Right forelimb (tissue), 1 donor: ENCODE measurements around the gene PRDX4.
A peak's percentile ranks its signal among the peaks of the same experiment; 100 is the strongest.
"Not testable (repeated sequence)": the region's sequence is repeated elsewhere in the genome, so short reads cannot be mapped to it uniquely, and the experiment has no call there.

Source experiments
- DNase-seq: peaks from one replicate; pipeline ENCODE4 v3.0.0-alpha.2; 2018

Gene PRDX4

DNA sequence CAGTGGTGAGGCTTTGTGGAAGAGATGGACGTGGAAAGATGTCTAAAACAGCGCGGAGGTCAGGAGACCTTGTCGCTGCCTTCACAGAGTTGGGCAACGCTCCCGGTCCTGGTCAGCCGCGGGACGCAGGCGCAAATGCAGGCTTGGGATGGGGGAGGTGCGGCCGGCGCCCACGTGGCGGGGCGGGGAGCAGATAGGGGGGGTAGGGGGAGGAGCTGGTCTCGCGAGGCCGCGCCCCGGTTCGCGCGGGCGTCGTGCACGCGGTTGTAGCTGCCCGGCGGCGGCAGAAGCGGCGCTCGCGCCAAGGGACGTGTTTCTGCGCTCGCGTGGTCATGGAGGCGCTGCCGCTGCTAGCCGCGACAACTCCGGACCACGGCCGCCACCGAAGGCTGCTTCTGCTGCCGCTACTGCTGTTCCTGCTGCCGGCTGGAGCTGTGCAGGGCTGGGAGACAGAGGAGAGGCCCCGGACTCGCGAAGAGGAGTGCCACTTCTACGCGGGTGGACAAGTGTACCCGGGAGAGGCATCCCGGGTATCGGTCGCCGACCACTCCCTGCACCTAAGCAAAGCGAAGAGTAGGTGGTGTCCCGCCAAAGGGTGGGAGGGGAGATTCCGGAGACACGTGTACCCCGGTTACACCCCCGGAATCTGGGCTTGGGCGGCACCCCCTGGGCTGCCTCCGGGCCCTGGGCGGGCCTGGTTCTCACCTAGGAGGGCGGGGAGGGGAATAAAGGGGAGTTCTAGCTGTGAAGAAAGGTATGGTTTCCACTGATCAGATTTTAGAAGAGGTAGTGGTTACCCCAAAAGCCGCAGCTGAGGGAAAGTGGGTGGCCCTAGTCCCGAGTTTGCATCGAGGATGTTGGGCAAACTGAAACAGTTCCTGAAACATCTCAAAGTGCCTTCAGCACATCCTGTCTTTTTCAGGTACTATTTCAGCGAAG, at the start of gene PRDX4:
TSS of gene PRDX4 (plus strand) at position 255 of the 939 bp plus-strand sequence. CDS start at position 333, 78 bp downstream.
- peak; percentile 92 for DNase-seq

DNA sequence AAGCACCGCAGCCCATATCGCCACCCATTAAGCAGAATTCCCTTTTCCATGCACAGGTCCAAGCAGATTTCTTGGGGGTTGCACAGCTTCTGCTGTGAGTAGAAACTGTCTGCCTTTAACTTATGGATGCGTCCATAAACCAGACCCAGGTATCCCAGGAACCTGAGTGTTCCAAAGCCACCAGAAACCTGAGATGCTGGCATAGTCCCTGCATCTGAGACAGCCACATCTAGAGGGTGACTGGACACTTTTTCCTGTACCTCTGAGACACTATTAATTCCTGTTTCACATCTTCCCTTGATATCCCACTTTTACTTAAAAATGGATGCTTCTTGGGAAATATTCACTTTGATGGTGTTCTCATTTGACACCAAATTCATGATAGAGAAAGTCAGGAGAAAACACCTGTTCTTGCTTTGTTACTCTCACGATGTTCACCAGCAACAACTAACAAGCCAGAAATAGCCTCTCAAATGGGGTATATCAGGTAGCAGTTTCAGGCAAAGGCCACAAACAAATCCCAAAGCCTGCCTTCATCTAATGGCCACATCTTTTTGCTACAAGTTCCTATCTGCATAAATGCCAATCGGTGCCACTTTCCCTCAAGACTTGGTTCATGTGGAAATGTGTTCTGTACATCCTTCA, 45.5 kb upstream of the PRDX4 start:
- no peak for DNase-seq

DNA sequence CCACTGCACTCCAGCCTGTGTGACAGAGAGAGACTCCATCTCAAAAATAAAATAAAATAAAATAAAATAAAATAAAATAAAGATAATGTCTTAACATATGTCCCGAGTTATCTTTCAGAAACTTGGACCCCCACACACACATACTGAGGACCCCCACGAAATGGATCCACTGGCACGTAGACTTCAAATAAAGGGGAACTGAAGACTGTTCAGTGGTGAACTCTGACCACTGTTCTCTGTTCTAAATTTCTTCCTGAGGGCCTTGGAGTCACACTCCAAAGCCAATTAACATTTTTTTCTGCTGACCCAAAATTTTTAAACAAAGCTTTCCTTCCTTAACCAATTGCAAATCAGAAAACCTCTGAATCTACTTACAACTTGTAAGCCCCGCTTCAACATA, 43.5 kb upstream of the PRDX4 start:
- DNase-seq: no peak

DNA sequence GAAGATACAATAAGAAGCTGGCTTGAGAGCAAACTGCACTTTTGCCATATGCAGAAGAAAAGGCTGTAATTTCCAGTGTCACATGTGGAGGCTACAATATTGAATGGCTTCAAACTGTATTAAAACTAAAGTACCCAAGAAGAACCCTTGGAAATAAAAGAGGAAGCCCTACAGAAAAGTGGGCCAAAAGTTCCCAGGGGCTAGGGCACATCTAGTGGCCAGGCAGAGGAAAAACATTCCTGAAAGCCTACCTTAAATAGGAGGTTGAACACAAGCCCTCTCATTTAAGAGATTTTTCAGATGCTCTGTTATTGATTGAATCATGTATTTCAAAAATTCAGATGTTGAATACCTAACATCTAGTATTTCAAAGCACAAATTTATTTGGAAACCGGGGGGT, 40.6 kb upstream of the PRDX4 start:
- DNase-seq: no peak

DNA sequence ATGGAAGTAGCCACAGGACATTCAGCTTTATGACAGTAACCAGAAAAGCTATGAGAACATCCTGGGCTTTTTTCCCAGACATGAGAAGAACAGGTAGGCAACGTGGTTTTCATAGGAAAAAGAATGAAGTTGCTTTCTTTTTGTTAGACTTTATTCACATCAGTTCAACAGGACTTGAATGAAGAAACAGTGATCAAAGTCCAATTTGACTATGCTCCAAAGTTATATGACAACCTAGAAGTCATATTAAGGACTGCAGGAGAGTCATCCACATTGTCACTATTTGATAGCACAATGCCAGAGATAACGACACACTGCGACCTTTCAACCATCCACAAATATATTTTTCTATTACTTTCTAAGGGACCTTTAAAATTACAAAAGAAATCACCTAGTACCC, 39.2 kb upstream of the PRDX4 start:
- DNase-seq: no peak

DNA sequence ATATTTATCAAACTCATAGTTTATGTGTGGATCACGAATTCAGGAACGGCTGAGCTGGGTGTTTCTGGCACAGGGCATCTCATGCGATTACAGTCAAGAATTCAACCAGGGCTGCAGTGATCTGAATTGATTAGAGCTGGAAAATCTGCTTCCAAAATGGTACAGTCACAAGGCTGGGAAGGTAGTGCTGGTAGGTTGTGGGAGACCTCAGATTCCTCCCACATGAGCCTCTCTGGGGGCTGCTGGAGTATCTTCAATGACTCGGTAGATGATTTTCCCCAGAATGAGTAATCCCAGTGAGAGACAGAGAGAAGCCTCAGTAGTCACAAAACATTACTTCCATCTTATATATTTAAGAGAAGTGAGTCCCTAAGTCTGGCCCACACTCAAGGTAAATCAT, 36.2 kb upstream of the PRDX4 start:
- DNase-seq: no peak

DNA sequence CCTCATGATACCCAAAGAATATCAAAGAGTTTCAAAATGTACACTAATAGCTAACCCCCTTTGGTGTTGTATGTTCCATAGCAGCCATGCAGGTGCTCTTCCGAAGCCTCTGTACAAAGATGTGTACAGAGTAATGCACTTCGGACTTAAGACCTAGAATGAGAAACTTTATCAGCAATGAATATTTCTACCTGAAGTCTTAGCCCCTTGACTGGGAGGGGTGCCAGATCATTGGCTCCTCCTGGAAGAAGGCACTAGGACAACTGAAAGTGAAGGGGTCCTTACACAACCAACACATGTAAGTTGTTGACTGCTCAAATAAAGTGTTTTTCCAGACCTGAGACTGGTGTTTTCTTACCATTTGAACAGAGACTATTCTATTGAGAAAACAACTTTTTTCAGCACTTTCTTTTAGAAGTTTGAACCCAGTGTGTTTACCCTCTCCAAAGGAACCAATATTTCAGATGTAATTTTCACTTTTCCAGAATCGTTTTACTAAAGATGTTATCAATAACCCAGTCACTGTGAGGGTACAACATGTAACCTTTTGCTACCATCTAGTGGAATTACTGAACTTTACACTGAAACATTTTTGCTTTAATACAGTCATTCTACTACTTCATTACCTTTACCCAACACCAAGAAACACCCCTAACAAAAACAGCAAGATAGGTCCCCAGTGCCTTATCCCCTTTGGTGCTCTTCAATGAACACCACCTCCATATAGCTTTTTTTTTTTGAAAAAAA, 33.3 kb upstream of the PRDX4 start:
- no peak for DNase-seq

DNA sequence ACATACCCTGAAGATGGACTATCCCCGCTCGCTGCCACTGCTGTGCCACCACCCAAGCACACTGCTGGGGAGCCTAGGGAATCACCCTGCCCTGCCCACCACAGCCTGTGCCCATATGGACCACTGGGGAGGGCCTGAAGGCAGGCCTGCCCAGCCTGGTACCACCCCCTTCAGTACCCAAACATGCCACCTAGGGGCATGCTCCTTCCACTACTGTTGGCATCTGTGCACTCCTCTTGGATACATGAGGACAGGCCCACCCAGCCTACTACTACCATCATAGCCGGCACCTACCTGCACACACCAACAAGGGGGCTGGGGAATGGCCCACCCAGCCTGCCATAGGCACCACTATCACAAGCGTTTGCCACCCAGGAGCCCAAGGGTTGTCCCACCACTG, 30.1 kb upstream of the PRDX4 start:
- no peak for DNase-seq

DNA sequence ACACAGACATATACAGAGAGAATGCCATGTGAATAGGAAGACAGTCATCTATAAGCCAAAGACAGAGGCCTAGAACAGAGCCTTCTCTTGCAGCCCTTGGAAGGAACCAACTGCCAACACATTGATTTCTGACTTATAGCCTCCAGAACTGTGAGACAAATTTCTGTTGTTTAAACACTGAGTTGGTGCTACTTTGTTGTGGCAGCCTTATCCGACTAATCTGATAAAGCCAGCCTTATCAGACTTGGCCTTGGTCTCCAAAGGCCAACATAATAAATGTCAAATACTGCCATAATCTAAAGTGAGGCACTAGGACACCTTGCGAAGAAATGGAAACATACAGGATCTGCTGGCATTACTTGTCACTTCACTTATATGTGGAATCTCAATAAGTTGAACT, 24.3 kb upstream of the PRDX4 start:
- DNase-seq: no peak

DNA sequence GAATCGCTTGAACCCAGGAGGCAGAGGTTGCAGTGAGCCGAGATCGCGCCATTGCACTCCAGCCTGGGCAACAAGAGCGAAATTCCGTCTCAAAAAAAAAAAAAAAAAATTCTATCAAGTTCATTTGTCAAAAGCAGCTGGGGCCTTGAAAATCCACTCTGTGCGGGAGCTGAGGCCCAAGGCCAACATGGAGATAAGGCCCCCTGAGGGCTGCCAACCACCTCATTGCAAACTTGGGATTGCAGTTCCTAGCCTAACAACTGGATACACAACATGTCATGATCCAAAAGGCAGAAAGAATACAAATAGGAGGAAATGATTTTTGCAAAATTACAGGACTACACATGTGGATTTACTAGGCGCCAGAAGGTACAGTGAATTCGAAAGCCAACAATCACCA, 22.5 kb upstream of the PRDX4 start:
- DNase-seq: no peak

DNA sequence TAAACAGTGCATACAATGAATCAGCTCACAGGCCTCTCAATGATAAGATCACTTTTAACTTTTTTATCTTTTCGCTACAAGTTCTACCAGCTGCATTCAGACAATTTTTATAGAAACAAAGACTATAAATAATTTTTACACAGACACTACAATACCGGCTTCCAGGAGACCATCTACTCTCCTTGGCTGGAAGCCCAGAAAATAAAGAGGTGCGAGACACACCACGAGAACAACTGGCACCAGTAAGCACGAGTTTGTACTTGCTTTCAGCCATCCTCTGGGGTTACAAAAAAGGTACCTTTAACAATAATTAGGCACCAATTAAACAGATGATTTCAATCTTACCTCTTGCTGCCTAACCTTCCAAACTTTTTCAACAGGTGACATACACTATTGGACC, 11.2 kb upstream of the PRDX4 start:
- no peak for DNase-seq

DNA sequence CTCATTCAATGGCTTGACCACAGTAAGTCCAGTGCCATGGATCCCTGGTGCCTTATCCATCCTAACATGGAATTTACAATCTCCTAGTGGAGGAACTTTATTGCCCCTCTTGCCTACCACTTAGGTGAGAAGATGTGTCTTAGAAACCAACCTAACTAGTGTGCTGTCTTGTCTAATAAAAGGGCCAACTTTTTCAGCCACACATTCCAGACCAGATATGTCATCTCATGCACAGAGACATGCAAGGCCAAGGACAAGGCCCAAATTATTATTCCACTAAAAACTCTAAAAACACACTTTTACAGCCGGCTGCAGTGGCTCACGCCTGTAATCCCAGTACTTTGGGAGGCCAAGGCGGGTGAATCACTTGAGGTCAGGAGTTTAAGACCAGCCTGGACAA, 10.6 kb upstream of the PRDX4 start:
- no peak for DNase-seq

DNA sequence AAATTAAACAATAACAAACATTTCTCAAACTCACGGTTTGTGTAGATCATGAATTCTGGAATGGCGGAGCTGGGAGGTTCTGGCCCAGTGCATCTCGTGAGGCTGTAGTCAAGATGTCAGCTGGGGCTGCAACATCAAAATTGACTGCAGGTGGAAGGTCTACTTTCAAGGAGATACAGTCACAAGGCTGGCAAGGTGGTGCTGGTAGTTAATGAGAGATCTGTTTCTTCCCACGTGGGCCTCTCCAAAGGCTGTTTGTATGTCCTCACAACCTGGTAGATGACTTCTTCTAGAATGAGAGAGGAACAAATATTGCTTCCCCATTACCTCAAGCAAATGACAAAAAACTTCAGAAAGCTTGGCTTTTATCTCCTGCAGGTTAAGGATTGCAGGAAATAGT, 8.0 kb upstream of the PRDX4 start:
- no peak for DNase-seq

DNA sequence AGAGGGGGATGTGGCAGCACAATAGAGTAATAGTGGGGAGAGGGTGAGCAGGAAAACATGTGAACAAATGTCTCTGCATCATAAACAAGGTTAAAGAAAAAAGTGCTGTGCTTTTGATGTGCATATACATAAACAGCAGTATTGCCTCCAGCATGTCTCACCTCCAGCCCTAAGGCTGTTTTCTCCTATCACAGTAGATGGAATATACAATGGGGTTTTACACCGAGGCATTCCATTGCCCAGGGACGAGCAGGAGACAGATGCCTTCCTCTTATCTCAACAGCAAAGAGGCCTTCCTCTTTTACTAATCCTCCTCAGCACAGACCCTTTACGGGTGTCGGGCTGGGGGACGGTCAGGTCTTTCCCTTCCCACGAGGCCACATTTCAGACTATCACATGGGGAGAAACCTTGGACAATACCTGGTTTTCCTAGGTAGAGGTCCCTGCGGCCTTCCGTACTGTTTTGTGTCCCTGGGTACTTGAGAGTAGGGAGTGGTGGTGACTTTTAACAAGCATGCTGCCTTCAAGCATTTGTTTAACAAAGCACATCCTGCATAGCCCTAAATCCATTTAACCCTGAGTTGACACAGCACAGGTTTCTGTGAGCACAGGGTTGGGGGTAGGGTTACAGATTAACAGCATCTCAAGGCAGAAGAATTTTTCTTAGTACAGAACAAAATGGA, 7.1 kb upstream of the PRDX4 start:
- not testable (repeated sequence) for DNase-seq

DNA sequence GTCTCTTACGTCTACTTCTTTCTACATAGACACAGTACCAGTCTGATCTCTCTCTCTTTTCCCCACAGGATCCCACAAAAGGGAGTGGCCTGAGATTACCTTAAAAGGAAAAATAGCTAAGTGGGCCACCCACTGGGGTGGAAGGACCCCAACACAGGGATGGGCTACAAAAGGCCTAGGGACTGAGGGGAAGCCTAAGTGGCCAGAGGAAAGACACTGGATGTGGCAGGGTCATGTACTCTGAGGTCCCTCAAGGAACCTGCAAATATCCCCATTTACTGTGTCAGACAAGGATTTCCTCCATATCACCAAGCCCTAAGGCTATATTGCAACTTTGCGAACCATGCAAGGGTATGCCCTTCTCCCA, 6.5 kb upstream of the PRDX4 start:
- DNase-seq: no peak

DNA sequence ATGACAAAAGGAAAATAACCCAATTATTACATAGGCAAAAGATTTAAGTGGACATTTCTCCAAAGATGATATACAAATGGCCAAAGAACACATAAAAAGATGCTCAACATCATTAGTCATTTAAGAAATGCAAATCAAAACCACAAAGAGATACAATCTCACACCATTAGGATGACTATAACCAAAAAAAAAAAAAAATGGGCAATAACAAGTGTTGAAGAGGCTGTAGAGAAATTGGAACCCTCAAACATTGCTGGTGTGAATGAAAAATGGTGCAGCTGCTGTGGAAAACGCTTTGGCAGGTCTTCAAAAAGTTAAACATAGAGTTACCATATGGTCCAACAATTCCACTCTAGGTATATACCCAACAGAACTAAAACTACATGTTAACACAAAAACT, 5.6 kb upstream of the PRDX4 start:
- DNase-seq: no peak

DNA sequence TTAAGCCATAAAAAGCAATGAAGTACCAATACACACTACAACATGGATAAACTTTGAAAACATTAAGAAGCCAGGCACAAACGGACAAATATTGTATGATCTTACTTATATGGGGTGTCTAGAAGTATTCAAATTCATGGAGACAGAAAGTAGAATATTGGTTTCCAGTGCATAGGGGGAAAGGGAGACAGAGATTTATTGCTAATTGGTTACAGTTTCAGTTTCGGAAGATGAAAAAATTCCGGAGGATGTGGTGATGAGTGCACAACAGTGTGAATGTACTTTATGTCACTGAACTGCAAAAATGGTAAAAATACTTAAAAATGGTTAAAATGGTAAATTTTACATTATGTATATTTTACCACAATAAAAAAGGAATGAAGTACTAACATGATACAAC, 5.1 kb upstream of the PRDX4 start:
- no peak for DNase-seq

DNA sequence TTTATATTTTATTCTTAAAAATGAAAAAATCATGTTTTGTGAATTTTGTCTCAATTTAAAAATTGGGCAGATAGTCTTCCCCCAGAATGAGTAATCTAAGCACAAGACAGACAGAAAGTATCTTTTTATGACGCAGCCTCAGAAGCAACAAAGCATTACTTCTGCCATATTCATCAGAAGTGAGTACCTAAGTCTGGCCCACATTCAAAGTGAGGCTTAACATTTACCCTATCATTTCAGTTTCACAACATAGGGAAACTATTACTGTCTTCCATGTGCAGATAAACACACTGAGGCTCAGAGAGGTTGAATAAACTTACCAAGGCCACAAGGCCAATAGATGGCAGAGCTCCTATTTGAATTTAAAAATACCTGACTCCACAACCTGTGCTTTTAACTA, 4.4 kb upstream of the PRDX4 start:
- no peak for DNase-seq

DNA sequence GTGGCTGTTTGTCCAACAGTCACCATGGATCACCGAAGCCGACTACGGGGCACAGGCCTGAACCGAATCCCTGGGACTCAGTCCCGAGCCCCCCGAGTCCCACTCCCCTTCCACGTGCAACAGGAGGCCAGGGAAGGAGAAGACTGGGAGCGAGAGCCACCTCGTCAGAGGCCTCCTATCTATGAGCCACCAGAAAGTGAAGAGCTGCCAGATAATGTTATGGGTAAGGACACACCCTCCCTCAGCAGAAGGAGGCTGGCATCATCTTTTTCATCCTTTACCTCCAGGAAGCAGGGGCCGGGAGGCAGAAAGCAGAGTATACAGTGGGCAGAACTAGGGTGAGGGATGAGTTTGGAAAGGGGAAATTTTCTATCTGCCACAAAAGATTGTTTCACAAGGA, 2.8 kb upstream of the PRDX4 start:
- no peak for DNase-seq

DNA sequence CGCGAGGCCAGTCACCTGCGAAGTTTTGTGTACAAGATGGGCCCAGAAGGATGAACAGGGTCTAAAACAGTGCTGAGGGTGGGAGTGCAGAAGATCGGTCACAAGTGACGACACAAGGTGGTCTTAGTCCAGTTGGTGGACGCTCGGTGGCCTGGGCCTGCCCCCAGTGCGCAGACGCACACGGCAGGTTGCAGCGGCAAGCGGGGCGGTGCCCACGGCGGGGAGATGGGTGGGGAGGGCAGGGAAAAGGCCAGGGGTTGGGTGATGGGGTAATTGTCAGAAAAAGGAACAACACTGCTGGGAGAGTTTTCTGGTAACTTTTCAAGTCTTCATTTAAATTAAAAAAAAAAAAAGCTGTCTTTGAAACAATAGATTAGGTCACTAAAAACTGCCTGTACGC, 1.0 kb upstream of the PRDX4 start:
- DNase-seq: no peak

DNA sequence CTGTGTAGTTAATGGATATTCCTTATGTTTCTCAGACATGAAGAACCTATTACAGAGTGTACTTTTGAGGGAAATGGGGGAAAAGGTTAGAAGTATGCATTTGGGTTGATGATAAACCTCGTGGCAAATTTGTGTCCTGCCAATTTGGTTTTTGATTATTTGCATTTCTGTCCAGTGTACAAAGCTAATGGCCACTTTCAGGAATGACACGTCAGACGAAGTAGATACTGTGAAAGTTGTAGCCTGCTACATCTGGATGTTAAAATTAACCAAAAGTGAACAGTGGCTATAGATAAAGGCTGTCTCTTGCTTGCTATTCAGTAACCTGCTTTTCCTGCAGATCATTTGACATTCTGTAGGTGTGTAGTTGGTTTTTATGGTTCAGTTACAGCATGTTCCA, 1.0 kb downstream of the PRDX4 start:
- DNase-seq: no peak

DNA sequence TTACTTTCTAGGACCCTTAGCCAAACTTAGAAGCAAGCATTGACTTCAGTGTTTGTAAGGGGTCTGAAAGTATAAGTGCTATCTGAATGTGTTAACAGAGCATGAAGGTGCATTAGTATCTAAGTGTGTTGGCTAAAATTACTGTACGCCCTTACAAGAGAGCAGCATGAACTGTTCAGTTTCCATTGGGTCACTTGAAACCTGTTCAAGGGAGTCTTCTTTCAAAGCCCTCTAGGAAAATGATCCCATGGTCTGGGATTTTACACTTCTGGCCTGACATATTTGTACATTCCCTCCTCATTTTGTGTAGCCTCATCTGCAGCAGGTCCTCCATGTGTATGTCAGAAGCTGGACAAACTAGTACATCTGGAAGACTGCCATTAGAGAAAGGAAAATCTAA, 3.2 kb downstream of the PRDX4 start:
- DNase-seq: no peak

DNA sequence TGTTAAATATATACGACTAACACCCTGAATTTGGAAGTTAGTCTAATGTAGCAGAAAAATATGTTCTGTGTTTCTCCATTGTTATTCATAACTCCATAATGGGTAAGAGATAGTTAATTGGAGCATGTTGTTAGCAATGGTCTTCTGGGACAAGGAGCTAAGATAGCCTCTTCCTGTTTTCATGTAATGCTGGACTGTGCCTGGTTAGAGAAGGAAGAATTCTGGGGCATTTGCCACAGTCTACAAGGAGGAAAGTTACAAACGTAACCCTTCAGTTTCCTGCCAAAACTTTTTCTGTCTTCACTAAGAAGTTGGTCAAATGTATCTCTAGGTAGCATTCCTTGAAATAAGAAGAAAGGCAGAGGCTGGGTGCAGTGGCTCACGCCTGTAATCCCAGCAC, 5.8 kb downstream of the PRDX4 start:
- no peak for DNase-seq
